SK-N-SH treated with all-trans-retinoic acid at 6 μM for 48 hours (cell line): Measurements from ENCODE around the gene IKBKG.

Experiments
- ATAC-seq: fragments of 200-7000 bp; cut with Tn5 transposase; 3 replicates; pipeline ENCODE4 v1.9.1; 2020; ENCODE audit warnings: mild to moderate bottlenecking, moderate library complexity
- ARNTL ChIP-seq: fragments of 450-650 bp; formaldehyde crosslinking; IDR thresholded peaks from 2 replicates; pipeline ENCODE4 v1.5.0; 2020; ENCODE audit warnings: low read depth, mild to moderate bottlenecking, moderate library complexity, borderline replicate concordance
- BACH2 ChIP-seq: fragments of 250-450 bp; sonication (Bioruptor Pico); IDR thresholded peaks from 2 replicates; pipeline ENCODE4 v1.9.0; 2021; ENCODE audit warnings: mild to moderate bottlenecking, borderline replicate concordance
- CSDC2 ChIP-seq: fragments of 250-450 bp; sonication (Bioruptor Pico); IDR thresholded peaks from 2 replicates; pipeline ENCODE4 v1.5.0; 2020; ENCODE audit warnings: mild to moderate bottlenecking, moderate library complexity
- CSRNP3 ChIP-seq: fragments of 250-450 bp; sonication (Bioruptor Pico); IDR thresholded peaks from 2 replicates; pipeline ENCODE4 v1.5.1; 2021; ENCODE audit warnings: mild to moderate bottlenecking, moderate library complexity
- ESRRG ChIP-seq: fragments of 250-450 bp; sonication (Bioruptor Pico); IDR thresholded peaks from 2 replicates; pipeline ENCODE4 v1.6.1; 2021; ENCODE audit warnings: mild to moderate bottlenecking
- GLIS3 ChIP-seq: fragments of 250-450 bp; sonication (Bioruptor Pico); IDR thresholded peaks from 2 replicates; pipeline ENCODE4 v1.5.0; 2020; ENCODE audit warnings: mild to moderate bottlenecking, moderate library complexity
- OSR1 ChIP-seq: fragments of 250-450 bp; sonication (Bioruptor Pico); IDR thresholded peaks from 2 replicates; pipeline ENCODE4 v1.8.0; 2022; ENCODE audit warnings: moderate library complexity, mild to moderate bottlenecking, inconsistent platforms
- PATZ1 ChIP-seq: fragments of 250-450 bp; sonication (Bioruptor Pico); IDR thresholded peaks from 2 replicates; pipeline ENCODE4 v1.8.0; 2020; ENCODE audit warnings: mild to moderate bottlenecking, moderate library complexity, borderline replicate concordance
- POU6F1 ChIP-seq: fragments of 250-450 bp; sonication (Bioruptor Pico); IDR thresholded peaks from 2 replicates; pipeline ENCODE4 v1.8.0; 2021; ENCODE audit warnings: low read depth, mild to moderate bottlenecking, moderate library complexity, borderline replicate concordance
- PPARA ChIP-seq: fragments of 250-450 bp; sonication (Bioruptor Pico); IDR thresholded peaks from 2 replicates; pipeline ENCODE4 v1.5.0; 2020; ENCODE audit warnings: mild to moderate bottlenecking, borderline replicate concordance
- TCF4 ChIP-seq: fragments of 250-450 bp; sonication (Bioruptor Pico); IDR thresholded peaks from 2 replicates; pipeline ENCODE4 v1.8.0; 2021; ENCODE audit warnings: mild to moderate bottlenecking, moderate library complexity, borderline replicate concordance
- TOX ChIP-seq: fragments of 250-450 bp; sonication (Bioruptor Pico); IDR thresholded peaks from 2 replicates; pipeline ENCODE4 v1.8.0; 2021; ENCODE audit warnings: mild to moderate bottlenecking, moderate library complexity, borderline replicate concordance
- TSHZ2 ChIP-seq: fragments of 250-450 bp; sonication (Bioruptor Pico); IDR thresholded peaks from 2 replicates; pipeline ENCODE4 v1.5.0; 2020; ENCODE audit warnings: mild to moderate bottlenecking, moderate library complexity
- ZC3H10 ChIP-seq: fragments of 250-450 bp; sonication (Bioruptor Pico); IDR thresholded peaks from 2 replicates; pipeline ENCODE4 v1.5.1; 2021; ENCODE audit warnings: mild to moderate bottlenecking, moderate library complexity
- ZFP3 ChIP-seq: fragments of 250-450 bp; sonication (Bioruptor Pico); IDR thresholded peaks from 2 replicates; pipeline ENCODE4 v1.5.0; 2020; ENCODE audit warnings: mild to moderate bottlenecking, moderate library complexity
- ZFP30 ChIP-seq: fragments of 450-650 bp; formaldehyde crosslinking; IDR thresholded peaks from 2 replicates; pipeline ENCODE4 v1.5.0; 2022; ENCODE audit warnings: mild to moderate bottlenecking, moderate library complexity
- ZNF565 ChIP-seq: fragments of 450-650 bp; formaldehyde crosslinking; conservative IDR thresholded peaks from 2 replicates; pipeline ENCODE4 v1.5.0; 2020; ENCODE audit warnings: low read depth, mild to moderate bottlenecking, moderate library complexity
- ZNF70 ChIP-seq: fragments of 450-650 bp; formaldehyde crosslinking; IDR thresholded peaks from 2 replicates; pipeline ENCODE4 v1.5.0; 2020; ENCODE audit warnings: mild to moderate bottlenecking, moderate library complexity
- ZNF8 ChIP-seq: fragments of 450-650 bp; formaldehyde crosslinking; IDR thresholded peaks from 2 replicates; pipeline ENCODE4 v1.5.0; 2020; ENCODE audit warnings: mild to moderate bottlenecking, moderate library complexity

The IKBKG gene

DNA sequence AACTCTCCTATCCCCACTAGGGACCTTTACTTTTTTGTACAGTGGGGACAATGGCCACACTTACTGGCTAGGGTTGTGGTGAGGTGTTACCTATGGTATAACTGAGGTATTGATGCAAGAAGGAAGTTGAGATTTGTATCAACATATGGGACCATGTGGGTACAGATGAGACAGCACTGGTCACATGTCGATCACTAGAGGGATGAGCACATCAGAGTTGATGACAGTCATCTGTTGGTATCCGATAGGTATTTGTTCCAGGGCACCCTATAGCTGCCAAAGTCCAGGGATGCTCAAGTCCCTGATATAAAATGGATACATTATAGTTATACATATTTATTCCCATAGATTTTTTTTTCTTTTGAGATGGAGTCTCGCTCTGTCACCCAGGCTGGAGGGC lies 44.4 kb upstream of the IKBKG start:
- TF ChIP-seq OSR1 (CRISPR knock-in tag) (no peak), BACH2 (CRISPR knock-in tag) (no peak), ARNTL (CRISPR knock-in tag) (no peak), ZFP30 (no peak), CSDC2 (CRISPR knock-in tag) (no peak)
- no peak for ATAC-seq

DNA sequence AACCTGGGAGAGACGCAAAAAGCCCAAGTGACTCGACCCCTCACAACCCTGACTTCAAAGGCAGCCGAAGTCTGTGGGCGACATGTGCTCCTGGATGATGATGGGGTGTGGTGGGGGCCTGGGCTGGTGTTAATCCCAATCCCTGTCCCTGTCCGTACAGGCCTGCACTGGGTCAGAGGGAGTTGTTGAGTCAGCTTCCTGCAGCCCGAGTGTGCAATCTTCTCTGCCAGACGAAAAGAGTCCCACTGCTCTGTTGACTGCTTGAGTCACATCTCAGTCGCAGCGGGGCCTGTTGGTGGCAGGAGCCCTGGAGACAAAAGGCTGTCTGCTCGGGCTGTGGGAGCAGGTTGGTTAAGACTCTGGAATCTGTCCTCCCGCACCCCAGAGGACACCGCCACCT lies 41.7 kb upstream of the IKBKG start:
- ATAC-seq, result peak; percentile 61
- TF ChIP-seq PATZ1 (CRISPR knock-in tag), result no peak
- no peak for TF ChIP-seq OSR1 (CRISPR knock-in tag)
- no peak for TF ChIP-seq CSRNP3
- TF ChIP-seq GLIS3 (CRISPR knock-in tag), result no peak
- no peak for TF ChIP-seq TSHZ2
- TF ChIP-seq ZNF70 (CRISPR knock-in tag), result no peak
- TF ChIP-seq TCF4 (CRISPR knock-in tag), result no peak
- TF ChIP-seq BACH2 (CRISPR knock-in tag), result no peak
- TF ChIP-seq POU6F1 (CRISPR knock-in tag), result no peak
- no peak for TF ChIP-seq ZC3H10 (CRISPR knock-in tag)
- no peak for TF ChIP-seq ZNF565 (CRISPR knock-in tag)
- TF ChIP-seq ZNF8 (CRISPR knock-in tag), result no peak
- TF ChIP-seq TOX (CRISPR knock-in tag), result no peak
- no peak for TF ChIP-seq ZFP3 (CRISPR knock-in tag)
- TF ChIP-seq PPARA (CRISPR knock-in tag), result no peak
- no peak for TF ChIP-seq CSDC2 (CRISPR knock-in tag)

DNA sequence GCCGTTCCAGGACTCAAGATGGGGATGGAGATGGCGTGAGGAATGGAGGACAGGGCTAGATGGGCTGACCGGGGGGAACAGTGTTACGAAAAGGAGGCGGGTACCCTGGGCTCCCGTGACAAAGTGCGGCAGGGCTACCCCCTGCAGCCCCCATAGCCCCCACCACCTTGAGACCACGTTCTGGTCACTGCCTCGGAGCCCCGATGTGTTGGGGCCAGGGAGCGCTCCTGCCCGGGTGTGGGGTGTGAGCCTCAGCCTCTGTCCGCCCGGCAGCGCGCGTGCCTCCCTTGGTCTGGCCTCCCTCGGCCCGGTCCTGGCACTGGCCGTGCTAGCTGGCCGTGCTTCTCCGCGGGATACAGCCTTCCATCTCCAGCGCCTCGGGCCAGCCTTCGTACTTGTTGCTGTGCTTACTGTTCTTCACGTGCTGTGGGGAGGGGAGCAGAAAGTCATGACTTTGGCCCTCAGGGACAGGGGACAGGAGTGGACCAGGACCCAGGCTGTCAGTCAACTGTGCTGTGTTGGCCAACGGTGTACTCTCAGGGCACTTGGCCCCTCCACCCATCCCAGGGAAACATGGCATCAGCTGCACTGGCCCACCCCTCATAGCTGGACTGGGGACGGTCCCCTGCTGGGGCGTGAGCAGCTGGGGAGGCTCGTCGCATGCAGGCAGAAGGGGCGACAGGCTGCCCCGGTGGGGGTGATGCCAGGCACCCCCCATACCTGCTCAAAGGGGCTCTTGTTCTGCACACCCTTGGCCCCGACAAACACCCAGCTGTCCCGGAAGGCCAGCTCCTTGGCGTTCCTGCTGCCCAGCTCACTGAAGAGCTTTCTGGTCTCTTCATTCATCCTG lies 40.7 kb upstream of the IKBKG start:
- ATAC-seq, result no peak

More for the DNA sequence above, 40.7 kb upstream of the IKBKG start:
- TF ChIP-seq ZC3H10 (CRISPR knock-in tag), result no peak
- no peak for TF ChIP-seq PPARA (CRISPR knock-in tag)
- no peak for TF ChIP-seq TCF4 (CRISPR knock-in tag)
- TF ChIP-seq OSR1 (CRISPR knock-in tag), result no peak
- TF ChIP-seq CSRNP3, result no peak
- TF ChIP-seq ZFP30, result no peak
- TF ChIP-seq TSHZ2, result no peak
- no peak for TF ChIP-seq ZNF565 (CRISPR knock-in tag)
- no peak for TF ChIP-seq ESRRG
